Measurements from ENCODE around the gene AP1G2. TPM values are rescaled to one million over a fixed set of nuclear protein-coding genes. Genes with fewer than 3 reads are reported as not detected.

AP1G2 gene
- total RNA-seq, 1 donor from 2014 or later: 145 TPM

DNA sequence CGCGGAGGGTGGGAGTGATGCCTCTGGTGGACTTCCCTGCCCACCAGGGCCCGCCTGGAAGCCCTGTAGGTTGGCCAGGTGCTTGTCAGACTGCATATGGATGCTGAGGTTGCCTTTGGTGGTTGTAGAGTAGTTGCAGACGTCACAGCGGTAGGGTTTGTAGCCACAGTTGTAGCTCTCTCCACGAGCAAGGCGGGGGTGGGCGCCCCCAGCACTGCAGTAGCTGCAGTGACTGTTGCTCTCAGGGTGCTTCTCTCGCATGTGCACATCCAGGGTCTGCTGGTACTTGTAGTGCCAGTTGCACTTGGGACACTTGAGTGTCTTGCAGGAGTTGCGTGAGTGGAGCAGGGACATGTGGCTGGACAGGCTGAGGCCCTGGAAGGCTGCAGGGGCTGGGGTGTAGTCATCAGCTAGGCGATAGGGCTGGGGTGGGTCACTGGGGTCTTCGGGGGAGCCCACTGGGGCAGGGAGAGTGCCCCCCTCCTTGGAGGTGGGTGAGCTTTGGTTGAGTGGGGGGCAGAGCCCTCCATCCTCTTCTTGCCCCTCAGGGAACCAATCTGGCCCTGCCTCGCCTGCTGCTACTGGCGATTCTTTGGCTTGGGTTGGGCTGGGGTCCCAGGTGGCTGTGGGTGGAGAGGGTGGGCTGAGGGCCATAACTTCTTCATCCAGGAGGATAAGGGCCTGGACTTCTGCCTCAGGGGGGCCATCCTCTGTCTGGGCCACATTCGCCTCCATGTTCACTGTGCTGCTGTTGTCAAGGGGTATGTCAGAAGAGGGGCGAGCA lies 33.7 kb downstream of the AP1G2 start:
- peaks cover 11% of the 10 kb centered on the region for H3K4me1 Mint-ChIP-seq (ENCODE audit: low read depth)
- intact Hi-C loops (cut with micrococcal nuclease): no loop called here

GRCh38 chr14:23532658-23533057 lies 34.9 kb downstream of the AP1G2 start:
- no peak overlapping the region for H3K4me3 Mint-ChIP-seq
- no peaks in the 10 kb centered on the region for H3K36me3 Mint-ChIP-seq (ENCODE audit: low read depth)
- intact Hi-C loops (cut with micrococcal nuclease): no loop called here
- no peaks in the 10 kb centered on the region for H3K27me3 Mint-ChIP-seq (ENCODE audit: insufficient read depth)
- no peak overlapping the region for H3K27ac Mint-ChIP-seq
- peaks cover 11% of the 10 kb centered on the region for H3K4me1 Mint-ChIP-seq (ENCODE audit: low read depth)
- no peaks in the 10 kb centered on the region for H3K9me3 Mint-ChIP-seq
- DNase-seq (ENCODE audit: low spot score): no peak

More for the DNA sequence above, 33.7 kb downstream of the AP1G2 start:
- Mint-ChIP-seq H3K27ac (no peak overlapping the region), H3K4me3 (no peak overlapping the region), H3K27me3 (ENCODE audit: insufficient read depth) (peaks cover 2% of the 10 kb centered on the region), H3K9me3 (no peaks in the 10 kb centered on the region), H3K36me3 (ENCODE audit: low read depth) (no peaks in the 10 kb centered on the region)
- no peak for DNase-seq (ENCODE audit: low spot score)

GRCh38 chr14:23531391-23531790 lies 36.2 kb downstream of the AP1G2 start:
- Mint-ChIP-seq H3K4me1 (ENCODE audit: low read depth) (peaks cover 11% of the 10 kb centered on the region), H3K27ac (no peak overlapping the region), H3K27me3 (ENCODE audit: insufficient read depth) (no peaks in the 10 kb centered on the region), H3K4me3 (no peak overlapping the region), H3K9me3 (no peaks in the 10 kb centered on the region), H3K36me3 (ENCODE audit: low read depth) (no peaks in the 10 kb centered on the region)
- DNase-seq (ENCODE audit: low spot score): no peak
- intact Hi-C loops (cut with micrococcal nuclease): no loop called here

DNA sequence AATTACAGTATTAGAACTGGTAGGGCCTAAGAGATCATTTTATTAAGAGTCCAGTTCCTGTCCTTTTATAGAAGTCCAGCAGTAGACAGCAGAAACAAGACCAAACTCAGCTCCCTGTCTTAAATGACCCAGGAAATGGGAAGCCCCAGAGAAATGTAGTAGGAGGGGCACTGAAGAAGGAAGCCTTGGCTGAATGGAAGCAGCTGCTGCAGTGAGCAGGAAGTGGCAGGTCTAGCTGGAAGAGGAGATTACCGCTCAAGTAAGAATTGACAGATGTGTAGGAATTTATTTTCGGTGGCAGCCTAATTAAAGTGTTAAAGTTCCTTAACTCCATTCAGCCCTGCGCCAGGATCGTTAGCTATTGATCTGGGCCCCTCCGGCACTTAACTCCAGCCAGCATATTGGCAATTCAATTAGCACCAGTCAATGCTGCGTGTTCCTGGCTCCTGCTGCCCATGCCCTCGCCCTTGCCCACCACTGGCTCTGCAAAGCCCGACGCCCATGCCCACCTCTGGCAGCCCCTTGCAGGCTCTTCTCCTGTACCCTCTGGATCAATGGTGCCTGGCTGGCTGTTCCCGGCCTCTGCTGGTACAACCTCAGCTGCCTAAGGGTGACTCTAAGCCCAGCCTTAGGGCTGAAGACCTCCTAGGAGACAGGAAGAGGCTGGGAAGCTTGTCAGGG lies 37.1 kb downstream of the AP1G2 start:
- no peak overlapping the region for H3K4me3 Mint-ChIP-seq
- DNase-seq (ENCODE audit: low spot score): no peak
- intact Hi-C loops (cut with micrococcal nuclease): no loop called here
- no peaks in the 10 kb centered on the region for H3K36me3 Mint-ChIP-seq (ENCODE audit: low read depth)
- no peaks in the 10 kb centered on the region for H3K27me3 Mint-ChIP-seq (ENCODE audit: insufficient read depth)
- H3K4me1 Mint-ChIP-seq (ENCODE audit: low read depth): peaks cover 11% of the 10 kb centered on the region
- H3K9me3 Mint-ChIP-seq: no peaks in the 10 kb centered on the region
- H3K27ac Mint-ChIP-seq: no peak overlapping the region

GRCh38 chr14:23529016-23529415 lies 38.6 kb downstream of the AP1G2 start:
- Mint-ChIP-seq H3K36me3 (ENCODE audit: low read depth) (no peaks in the 10 kb centered on the region), H3K4me3 (no peak overlapping the region), H3K27ac (no peak overlapping the region), H3K27me3 (ENCODE audit: insufficient read depth) (no peaks in the 10 kb centered on the region), H3K4me1 (ENCODE audit: low read depth) (peaks cover 11% of the 10 kb centered on the region), H3K9me3 (no peaks in the 10 kb centered on the region)
- DNase-seq (ENCODE audit: low spot score): no peak
- intact Hi-C loops (cut with micrococcal nuclease): no loop called here

DNA sequence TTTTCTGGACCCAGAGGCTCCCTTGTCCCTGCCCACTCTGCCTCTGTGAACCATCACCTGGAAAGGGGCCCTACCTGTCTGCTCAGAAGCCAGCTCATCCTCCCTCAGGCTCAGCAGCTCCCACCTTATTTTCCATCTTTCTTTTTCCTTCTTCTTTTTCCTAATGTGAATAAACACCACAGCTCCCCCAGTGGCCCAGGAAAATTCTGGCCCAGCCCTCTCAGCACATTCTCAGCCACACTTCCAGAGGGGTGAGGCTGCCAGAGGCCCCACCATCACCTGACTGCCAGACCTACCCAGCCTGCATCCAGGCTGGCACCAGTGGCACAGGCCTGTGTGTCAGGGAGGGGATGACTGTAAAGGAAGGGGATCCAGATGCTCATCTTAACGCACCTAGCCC lies 39.0 kb downstream of the AP1G2 start:
- DNase-seq (ENCODE audit: low spot score): no peak
- Mint-ChIP-seq H3K4me1 (ENCODE audit: low read depth) (peaks cover 11% of the 10 kb centered on the region), H3K27me3 (ENCODE audit: insufficient read depth) (no peaks in the 10 kb centered on the region), H3K27ac (no peak overlapping the region), H3K4me3 (no peak overlapping the region), H3K36me3 (ENCODE audit: low read depth) (no peaks in the 10 kb centered on the region), H3K9me3 (no peaks in the 10 kb centered on the region)
- intact Hi-C loops (cut with micrococcal nuclease): no loop called here

- no peak overlapping the region for H3K27ac Mint-ChIP-seq
- no peaks in the 10 kb centered on the region for H3K27me3 Mint-ChIP-seq (ENCODE audit: insufficient read depth)
- intact Hi-C loops (cut with micrococcal nuclease): no loop called here
- no peak overlapping the region for H3K4me3 Mint-ChIP-seq
- peaks cover 7% of the 10 kb centered on the region for H3K4me1 Mint-ChIP-seq (ENCODE audit: low read depth)
- H3K9me3 Mint-ChIP-seq: no peaks in the 10 kb centered on the region
- no peak for DNase-seq (ENCODE audit: low spot score)
- no peaks in the 10 kb centered on the region for H3K36me3 Mint-ChIP-seq (ENCODE audit: low read depth)
These were observed 42.0 kb downstream of the AP1G2 start for GRCh38 chr14:23525611-23526010.

DNA sequence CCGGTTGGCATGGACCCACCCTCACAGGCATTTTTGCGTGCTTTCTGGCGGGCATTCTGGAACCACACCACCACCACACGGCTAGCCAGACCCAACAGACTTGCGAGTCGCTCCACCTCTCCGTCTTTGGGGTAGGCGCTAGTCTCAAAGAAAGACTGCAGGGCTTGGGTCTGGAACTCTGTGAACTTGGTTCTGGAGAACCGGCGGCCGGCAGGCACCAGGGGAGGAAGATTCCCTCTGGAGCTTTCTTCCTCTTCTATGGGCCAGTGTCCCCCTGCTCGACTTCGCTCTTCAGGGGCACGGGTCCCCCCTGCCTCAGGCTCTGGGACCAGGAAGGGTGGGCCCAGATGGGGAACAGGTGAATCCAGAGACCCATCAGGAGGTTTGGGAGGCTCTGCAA lies 42.6 kb downstream of the AP1G2 start:
- no peak for DNase-seq (ENCODE audit: low spot score)
- H3K36me3 Mint-ChIP-seq (ENCODE audit: low read depth): no peaks in the 10 kb centered on the region
- no peaks in the 10 kb centered on the region for H3K4me1 Mint-ChIP-seq (ENCODE audit: low read depth)
- H3K4me3 Mint-ChIP-seq: no peak overlapping the region
- H3K27ac Mint-ChIP-seq: no peak overlapping the region
- no peaks in the 10 kb centered on the region for H3K9me3 Mint-ChIP-seq
- H3K27me3 Mint-ChIP-seq (ENCODE audit: insufficient read depth): no peaks in the 10 kb centered on the region
- intact Hi-C loops (cut with micrococcal nuclease): no loop called here

DNA sequence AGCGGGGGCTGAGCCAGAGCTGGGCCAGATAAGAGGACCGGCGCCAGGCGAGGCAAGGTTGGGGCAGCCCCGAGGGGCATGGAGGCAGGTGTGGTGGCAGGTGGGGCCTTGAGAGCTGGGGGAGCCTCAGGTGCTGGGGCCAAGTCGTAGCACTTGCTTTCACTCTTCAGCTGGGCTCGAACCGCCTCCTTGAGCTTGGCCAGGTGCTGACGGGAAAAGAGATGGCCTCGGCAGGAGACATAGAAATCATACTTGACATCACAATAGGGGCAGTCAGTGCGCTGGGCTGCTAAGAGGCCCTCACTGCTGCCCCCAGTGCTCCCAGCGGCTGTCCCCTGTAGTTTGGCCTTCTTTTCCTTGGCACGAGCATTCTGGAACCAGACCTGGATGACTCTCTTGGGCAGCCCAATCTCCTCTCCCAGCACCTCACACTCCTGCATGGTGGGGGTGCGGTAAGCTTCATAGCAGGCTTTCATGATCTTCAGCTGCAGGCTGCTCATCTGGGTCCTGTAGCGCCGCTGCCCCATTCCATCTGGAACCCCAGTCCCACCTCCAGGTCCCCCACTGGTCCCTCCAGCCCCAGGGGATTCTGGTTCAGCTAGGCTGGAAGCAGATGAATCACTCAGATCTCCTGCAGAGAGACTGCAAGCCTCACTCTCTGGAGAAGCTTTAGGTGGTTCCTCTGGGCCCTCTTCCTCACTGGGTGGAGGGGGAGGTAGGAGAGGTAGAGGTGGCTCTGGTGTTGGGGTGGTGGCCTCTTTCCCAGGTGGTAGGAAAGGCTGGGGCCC lies 44.2 kb downstream of the AP1G2 start:
- no peaks in the 10 kb centered on the region for H3K36me3 Mint-ChIP-seq (ENCODE audit: low read depth)
- intact Hi-C loops (cut with micrococcal nuclease): no loop called here

DNA sequence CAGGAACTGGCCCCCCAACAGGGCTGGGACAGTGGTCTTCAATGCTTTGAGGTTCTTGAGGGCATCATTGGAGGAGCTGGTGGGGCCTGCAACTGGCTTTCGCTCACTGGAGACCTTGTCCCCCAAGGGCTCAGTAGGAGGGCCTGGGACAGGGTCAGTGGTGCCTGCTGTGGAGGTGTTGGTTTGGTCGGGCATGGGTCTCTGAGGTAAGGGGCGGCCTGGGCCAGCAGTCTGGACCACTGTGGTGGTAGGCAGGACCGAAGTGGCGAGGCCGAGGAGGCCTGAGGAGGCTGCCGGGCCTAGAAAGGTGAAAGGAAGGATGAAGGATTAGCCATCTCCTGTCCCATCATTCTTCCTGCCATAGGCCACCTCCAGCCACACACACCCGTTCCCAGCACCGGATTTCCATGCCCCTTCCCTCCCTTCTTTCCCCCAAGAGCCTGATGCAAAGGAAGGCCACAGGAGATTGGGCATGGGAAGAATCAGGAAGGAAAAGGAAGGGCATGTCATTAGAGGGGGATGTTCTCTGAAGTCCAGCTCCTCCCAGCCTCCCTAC lies 44.9 kb downstream of the AP1G2 start:
- intact Hi-C loops (cut with micrococcal nuclease): no loop called here
- no peaks in the 10 kb centered on the region for H3K9me3 Mint-ChIP-seq
- DNase-seq (ENCODE audit: low spot score): no peak
- no peaks in the 10 kb centered on the region for H3K27me3 Mint-ChIP-seq (ENCODE audit: insufficient read depth)
- no peak overlapping the region for H3K4me3 Mint-ChIP-seq
- H3K36me3 Mint-ChIP-seq (ENCODE audit: low read depth): no peaks in the 10 kb centered on the region
- no peak overlapping the region for H3K27ac Mint-ChIP-seq
- no peaks in the 10 kb centered on the region for H3K4me1 Mint-ChIP-seq (ENCODE audit: low read depth)

More for the DNA sequence above, 44.2 kb downstream of the AP1G2 start:
- Mint-ChIP-seq H3K27me3 (ENCODE audit: insufficient read depth) (no peaks in the 10 kb centered on the region), H3K27ac (no peak overlapping the region), H3K9me3 (no peaks in the 10 kb centered on the region), H3K4me3 (no peak overlapping the region), H3K4me1 (ENCODE audit: low read depth) (no peaks in the 10 kb centered on the region)
- no peak for DNase-seq (ENCODE audit: low spot score)

DNA sequence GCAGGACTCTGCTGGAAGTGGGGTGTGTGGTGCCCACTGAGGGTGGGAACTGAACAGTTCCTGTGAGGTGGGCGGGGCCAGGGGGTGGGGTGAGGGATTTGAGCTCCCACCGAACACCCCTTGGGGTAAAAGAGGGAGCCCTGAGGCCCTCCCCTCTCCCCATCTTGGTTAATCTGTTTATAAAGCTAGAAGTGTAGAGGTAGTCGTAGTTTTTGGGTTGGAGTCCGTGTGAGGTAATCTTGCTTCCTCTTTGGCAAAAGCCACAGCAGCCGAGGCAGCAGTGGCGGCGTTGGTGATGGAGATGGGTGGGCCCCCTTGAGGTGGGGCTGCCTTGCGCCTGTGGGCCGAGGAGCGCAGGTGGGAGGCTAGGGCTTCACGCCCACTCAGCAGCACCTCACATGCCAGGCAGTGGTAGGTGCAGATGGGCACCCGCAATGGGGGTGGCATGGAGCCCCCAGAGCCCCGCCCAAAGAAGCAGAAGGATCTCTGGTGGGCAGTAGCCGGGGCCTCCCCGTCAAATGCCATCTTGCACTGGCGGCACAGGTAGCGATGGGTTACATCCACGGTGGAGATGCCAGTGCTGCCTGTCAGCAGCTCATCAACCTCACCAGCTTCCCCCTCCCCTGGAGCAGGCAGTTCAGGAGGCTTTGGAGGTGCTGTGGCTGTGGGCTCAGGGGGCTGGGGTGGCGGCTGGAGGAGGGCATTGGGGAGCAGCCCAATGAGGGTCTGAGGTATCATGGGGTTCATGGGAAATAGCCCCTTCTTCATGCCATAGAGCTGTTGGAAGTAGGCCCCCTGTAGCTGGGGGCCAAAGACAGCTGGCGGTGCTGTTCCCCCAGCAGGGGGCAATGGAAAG lies 45.6 kb downstream of the AP1G2 start:
- DNase-seq (ENCODE audit: low spot score): no peak
- Mint-ChIP-seq H3K36me3 (ENCODE audit: low read depth) (no peaks in the 10 kb centered on the region), H3K4me1 (ENCODE audit: low read depth) (no peaks in the 10 kb centered on the region), H3K4me3 (no peak overlapping the region), H3K27me3 (ENCODE audit: insufficient read depth) (peaks cover 3% of the 10 kb centered on the region), H3K9me3 (no peaks in the 10 kb centered on the region), H3K27ac (no peak overlapping the region)
- intact Hi-C loops (cut with micrococcal nuclease): no loop called here

- intact Hi-C loops (cut with micrococcal nuclease): no loop called here
- Mint-ChIP-seq H3K27me3 (ENCODE audit: insufficient read depth) (peaks cover 3% of the 10 kb centered on the region), H3K9me3 (no peaks in the 10 kb centered on the region), H3K36me3 (ENCODE audit: low read depth) (no peaks in the 10 kb centered on the region), H3K27ac (no peak overlapping the region), H3K4me1 (ENCODE audit: low read depth) (no peaks in the 10 kb centered on the region), H3K4me3 (no peak overlapping the region)
- DNase-seq (ENCODE audit: low spot score): no peak
These were observed 46.6 kb downstream of the AP1G2 start for GRCh38 chr14:23520899-23521533.
